G401.6 (cell line): ENCODE data around the gene PIK3AP1.
"Not testable (repeated sequence)": the region's sequence is repeated elsewhere in the genome, so short reads cannot be mapped to it uniquely, and the experiment has no call there.

Experiments used
- FAIRE-seq: peaks from 2 replicates; lab custom pipeline; 2012; peaks lifted over from hg19 to GRCh38; lab: Jason Lieb, UNC

Gene PIK3AP1, protein sequence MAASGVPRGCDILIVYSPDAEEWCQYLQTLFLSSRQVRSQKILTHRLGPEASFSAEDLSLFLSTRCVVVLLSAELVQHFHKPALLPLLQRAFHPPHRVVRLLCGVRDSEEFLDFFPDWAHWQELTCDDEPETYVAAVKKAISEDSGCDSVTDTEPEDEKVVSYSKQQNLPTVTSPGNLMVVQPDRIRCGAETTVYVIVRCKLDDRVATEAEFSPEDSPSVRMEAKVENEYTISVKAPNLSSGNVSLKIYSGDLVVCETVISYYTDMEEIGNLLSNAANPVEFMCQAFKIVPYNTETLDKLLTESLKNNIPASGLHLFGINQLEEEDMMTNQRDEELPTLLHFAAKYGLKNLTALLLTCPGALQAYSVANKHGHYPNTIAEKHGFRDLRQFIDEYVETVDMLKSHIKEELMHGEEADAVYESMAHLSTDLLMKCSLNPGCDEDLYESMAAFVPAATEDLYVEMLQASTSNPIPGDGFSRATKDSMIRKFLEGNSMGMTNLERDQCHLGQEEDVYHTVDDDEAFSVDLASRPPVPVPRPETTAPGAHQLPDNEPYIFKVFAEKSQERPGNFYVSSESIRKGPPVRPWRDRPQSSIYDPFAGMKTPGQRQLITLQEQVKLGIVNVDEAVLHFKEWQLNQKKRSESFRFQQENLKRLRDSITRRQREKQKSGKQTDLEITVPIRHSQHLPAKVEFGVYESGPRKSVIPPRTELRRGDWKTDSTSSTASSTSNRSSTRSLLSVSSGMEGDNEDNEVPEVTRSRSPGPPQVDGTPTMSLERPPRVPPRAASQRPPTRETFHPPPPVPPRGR

DNA sequence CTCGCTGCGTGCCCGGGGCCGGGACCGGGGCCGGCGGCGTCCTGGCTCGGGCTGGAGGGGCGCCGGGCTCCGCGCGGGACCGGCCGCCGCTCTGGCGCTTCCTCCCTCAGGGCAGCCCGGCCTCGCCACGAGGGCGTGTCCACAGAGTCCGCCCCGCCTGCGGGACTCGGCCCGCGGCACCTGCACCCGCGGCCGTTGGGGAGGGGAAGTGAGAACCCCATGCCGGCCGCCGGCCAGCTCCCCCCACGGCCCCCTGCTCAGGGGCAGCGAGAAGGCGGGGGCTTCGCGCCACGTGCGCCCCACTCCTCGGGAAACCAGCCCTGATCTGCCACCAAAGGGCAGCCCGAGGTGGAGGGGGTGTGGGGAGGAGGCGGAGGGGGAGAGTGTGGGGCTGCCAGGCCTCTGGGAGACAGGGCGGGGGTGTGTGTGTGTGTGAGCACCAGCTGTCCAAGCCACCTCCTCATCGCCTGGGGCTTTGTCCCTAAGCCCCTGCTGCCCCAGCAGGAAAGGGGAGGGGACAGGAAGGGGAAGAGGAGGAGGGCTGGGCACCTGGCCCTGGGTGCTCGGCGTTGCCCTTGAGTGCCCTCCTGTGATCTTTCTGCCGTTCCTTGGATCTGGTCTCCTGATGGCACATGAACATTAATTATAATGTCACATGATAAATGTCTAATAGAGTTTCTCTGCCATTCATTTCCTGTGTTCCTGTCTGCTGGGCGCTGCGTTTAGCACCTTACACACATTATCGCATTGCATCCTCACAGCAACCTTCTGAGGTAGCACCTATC, at the start of gene PIK3AP1:
PIK3AP1 (minus strand) TSS at position 93 of the 785 bp plus-strand sequence. CDS start 120 bp downstream, outside the sequence.
- no peak for FAIRE-seq

- FAIRE-seq = no peak
Measured at GRCh38 chr10:96768136-96768535, 47.8 kb upstream of the PIK3AP1 start.

DNA sequence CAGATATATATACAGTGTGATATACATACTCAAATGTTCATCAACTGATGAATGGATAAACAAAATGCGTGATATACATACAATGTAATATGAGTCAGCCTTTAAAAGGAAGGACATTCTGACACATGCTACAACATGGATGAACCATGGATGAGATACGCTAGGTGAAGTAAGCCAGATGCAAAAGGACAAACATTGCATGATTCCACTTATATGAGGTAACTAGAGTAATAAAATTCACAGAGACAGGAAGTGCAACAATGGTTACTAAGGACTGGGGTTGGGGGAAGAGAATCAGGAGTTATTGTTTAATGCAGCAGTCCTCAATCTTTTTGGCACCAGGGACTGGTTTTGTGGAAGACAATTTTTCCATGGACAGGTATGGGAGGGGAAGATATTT, 47.3 kb upstream of the PIK3AP1 start:
- FAIRE-seq = no peak

GRCh38 chr10:96765406-96766240, 45.3 kb upstream of the PIK3AP1 start:
- FAIRE-seq = no peak

- FAIRE-seq = no peak
Measured at GRCh38 chr10:96764425-96765060, 44.2 kb upstream of the PIK3AP1 start.

- FAIRE-seq = no peak
Measured at GRCh38 chr10:96758423-96758822, 38.1 kb upstream of the PIK3AP1 start.

- FAIRE-seq = no peak
Measured at GRCh38 chr10:96756111-96756903, 36.0 kb upstream of the PIK3AP1 start.

DNA sequence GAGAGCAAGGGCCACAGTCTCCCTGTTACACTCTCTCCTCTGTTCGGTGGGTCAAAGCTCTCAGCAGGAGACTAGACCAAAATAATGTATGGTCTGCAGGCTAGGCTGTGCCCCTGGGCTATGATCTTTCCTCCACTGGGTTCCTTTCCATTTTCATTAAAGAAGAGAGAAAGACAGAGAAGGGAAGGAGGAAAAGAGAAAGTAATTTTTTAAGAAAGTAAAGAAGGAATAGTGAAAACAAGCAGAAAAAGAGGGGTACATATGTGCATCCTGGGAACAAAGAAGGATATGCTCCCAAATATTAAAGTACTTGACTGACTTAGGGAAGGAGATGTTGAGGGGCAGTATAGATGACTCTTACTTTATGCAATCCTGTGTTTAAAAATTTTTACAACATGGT, 33.6 kb upstream of the PIK3AP1 start:
- no peak for FAIRE-seq

GRCh38 chr10:96752375-96752774, 32.1 kb upstream of the PIK3AP1 start:
- no peak for FAIRE-seq

DNA sequence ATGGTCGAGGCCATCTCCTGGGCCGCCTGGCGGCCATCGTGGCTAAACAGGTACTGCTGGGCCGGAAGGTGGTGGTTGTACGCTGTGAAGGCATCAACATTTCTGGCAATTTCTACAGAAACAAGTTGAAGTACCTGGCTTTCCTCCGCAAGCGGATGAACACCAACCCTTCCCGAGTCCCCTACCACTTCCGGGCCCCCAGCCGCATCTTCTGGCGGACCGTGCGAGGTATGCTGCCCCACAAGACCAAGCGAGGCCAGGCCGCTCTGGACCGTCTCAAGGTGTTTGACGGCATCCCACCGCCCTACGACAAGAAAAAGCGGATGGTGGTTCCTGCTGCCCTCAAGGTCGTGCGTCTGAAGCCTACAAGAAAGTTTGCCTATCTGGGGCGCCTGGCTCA, 30.0 kb upstream of the PIK3AP1 start:
- FAIRE-seq = not testable (repeated sequence)

DNA sequence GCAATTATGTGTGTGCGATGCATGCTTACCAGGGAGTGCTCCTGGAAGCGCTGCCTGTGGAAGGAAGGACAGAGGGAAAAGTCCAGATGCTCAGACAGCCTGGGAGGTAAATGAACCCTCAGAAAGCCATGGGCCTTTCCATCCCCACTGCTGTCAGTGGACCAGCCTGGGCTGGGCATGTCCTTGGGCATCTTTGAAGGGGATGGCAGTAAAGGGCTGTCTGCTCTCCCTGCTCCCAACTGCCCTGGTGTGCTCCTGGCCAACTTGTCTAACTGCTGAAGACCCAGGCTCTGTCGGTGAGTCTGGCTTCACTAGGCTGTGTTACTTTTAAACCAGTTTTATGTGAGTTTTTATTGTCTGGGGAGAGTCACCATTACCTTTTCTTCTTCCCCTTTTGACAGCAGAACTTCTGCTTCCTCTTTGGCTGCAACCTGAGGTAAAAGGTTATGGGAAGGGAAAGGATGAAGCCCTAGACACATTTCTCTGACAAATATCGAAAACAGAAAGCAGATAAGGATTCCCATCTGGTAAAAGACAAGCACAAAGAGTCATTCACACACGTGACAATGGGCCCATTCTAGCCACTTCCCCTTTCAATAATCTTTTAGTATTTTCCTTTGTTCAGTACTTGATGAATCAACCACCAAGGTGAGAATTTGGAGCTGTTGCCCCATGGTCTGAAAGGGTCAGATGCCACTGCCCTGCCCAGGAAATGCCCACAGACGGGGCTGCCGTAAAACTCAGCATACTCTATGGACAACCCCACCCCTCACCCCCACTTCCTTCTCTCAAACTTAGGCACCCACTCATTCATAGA, 27.6 kb upstream of the PIK3AP1 start:
- FAIRE-seq = no peak

GRCh38 chr10:96746503-96746902, 26.2 kb upstream of the PIK3AP1 start:
- FAIRE-seq = no peak

DNA sequence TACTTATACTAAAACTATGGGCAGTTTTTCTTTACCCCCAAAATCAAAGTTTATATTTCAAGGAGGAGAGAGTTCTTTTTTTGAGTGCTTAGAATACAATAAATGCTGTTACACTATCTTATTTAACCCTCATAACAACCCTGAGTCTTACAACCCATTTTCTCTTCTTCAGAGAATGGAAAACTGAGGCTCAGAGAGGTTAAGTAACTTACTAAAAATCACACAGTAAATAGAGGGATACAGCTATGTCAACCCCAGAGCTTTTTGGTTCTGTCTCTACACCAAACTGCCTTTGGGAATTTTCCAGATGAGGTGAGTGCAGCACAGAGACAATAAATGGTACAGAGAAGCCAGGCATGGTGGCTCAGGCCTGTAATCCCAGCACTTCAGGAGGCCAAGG, 25.6 kb upstream of the PIK3AP1 start:
- no peak for FAIRE-seq

- FAIRE-seq = no peak
Measured at GRCh38 chr10:96743988-96744585, 23.8 kb upstream of the PIK3AP1 start.

DNA sequence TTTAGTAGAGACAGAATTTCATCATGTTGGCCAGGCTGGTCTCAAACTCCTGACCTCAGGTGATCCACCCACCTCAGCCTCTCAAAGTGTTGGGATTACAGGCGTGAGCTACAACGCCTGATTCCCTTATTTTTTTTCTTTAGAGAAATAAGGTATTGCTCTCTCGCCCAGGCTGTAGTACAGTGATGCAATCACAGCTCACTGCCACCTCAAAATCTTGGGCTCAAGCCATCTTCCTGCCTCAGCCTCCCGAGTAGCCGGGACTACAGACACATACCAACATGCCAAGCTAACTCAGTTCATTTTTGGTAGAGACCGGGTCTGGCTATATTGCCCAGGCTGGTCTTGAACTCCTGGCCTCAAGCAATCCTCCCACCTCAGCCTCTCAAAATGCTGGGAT, 21.2 kb upstream of the PIK3AP1 start:
- not testable (repeated sequence) for FAIRE-seq

- no peak for FAIRE-seq
Measured at GRCh38 chr10:96740579-96741281, 20.4 kb upstream of the PIK3AP1 start.

DNA sequence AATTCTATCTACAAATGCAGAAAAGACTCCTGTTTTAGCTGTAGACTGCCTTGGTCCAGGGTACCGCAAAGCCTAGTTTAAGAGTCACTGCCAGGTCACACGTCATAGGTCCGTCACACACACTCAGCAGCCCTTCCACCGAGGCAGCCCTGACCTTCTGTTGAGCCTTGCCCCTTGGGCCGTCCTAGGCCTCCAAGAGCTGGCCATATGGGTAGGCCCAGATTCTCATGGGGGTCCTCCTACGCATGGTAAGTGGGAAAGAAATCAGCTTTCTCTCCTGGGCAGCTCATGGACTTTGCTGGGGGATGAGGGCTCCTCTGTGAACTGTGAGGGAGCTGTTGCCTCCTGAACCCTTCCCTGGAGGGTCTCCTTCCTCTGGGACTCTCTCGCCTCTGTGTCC, 19.8 kb upstream of the PIK3AP1 start:
- FAIRE-seq = no peak

GRCh38 chr10:96737307-96737902, 17.1 kb upstream of the PIK3AP1 start:
- not testable (repeated sequence) for FAIRE-seq
